Spleen (tissue), 11 donors: ENCODE measurements around the gene ZNF606. TPM values are rescaled to one million over a fixed set of nuclear protein-coding genes. Genes with fewer than 3 reads are reported as not detected.
"Not testable (repeated sequence)": the region's sequence is repeated elsewhere in the genome, so short reads cannot be mapped to it uniquely, and the experiment has no call there.

Experiments used
- DNase-seq: peaks from one replicate; pipeline ENCODE4 v3.0.0-alpha.2; 2020
- H3K27ac ChIP-seq, 8 donors: fragments of 200-600 bp; sonication (generic) in 7 of 8; 1 replicate in 4 of 8; 2 replicates in 4 of 8; pipeline versions ENCODE4 v1.5.0 to v1.8.0; 2016 to 2021; ENCODE audit warnings: inconsistent platforms in 4 of 8, mild to moderate bottlenecking in 4 of 8, moderate library complexity in 1 of 8
- H3K27me3 ChIP-seq, 7 donors: fragments of 200-600 bp; sonication (generic) in 6 of 7; replicated peaks in 1 of 7; 1 replicate in 4 of 7; 2 replicates in 3 of 7; pipeline versions ENCODE4 v1.5.0 to v1.8.0; 2016 to 2021; ENCODE audit warnings: inconsistent platforms in 3 of 7, mild to moderate bottlenecking in 1 of 7
- H3K36me3 ChIP-seq, 6 donors: fragments of 200-600 bp; sonication (generic) in 5 of 6; 1 replicate in 4 of 6; 2 replicates in 2 of 6; pipeline versions ENCODE4 v1.5.0 to v1.8.0; 2016 to 2021; ENCODE audit warnings: inconsistent platforms in 2 of 6
- H3K4me1 ChIP-seq, 6 donors: fragments of 200-600 bp; sonication (generic) in 5 of 6; 1 replicate in 3 of 6; 2 replicates in 3 of 6; pipeline versions ENCODE4 v1.5.0 to v1.8.0; 2016 to 2021; ENCODE audit warnings: inconsistent platforms in 3 of 6
- H3K4me3 ChIP-seq, 8 donors: fragments of 200-600 bp; sonication (generic) in 7 of 8; 1 replicate in 4 of 8; 2 replicates in 4 of 8; pipeline versions ENCODE4 v1.5.0 to v1.8.0; 2016 to 2021; ENCODE audit warnings: inconsistent platforms in 4 of 8, mild to moderate bottlenecking in 4 of 8, moderate library complexity in 2 of 8
- H3K9me3 ChIP-seq, 8 donors: fragments of 200-600 bp; sonication (generic) in 7 of 8; 1 replicate in 4 of 8; 2 replicates in 4 of 8; pipeline versions ENCODE4 v1.5.0 to v1.8.0; 2016 to 2021; ENCODE audit warnings: inconsistent platforms in 4 of 8
- POLR2A ChIP-seq, 3 donors: fragments of 450-650 bp; IDR thresholded peaks; one replicate each; pipeline ENCODE4 v1.5.1; 2017; ENCODE audit warnings: antibody characterized with exemption in 3 of 3, mild to moderate bottlenecking in 1 of 3
- POLR2AphosphoS5 ChIP-seq, 3 donors: sonication (generic); formaldehyde crosslinking; IDR thresholded peaks; one replicate each; pipeline ENCODE4 v1.5.1; 2017; ENCODE audit warnings: antibody characterized with exemption in 3 of 3
- WGBS, 5 donors: extraction: QIAGEN DNeasy Blood & Tissue Kit in 3 of 5; methylation state at CpG; one replicate each; pipeline versions ENCODE4 v1.1.5 to v1.1.7; 2013 to 2018; 5-methylcytosine and 5-hydroxymethylcytosine counted together
- intact Hi-C: fragments of 100-400 bp; cut with DNase I; formaldehyde crosslinking; loops from one replicate; pipeline ENCODE4 v1.15.0; 2023; ENCODE audit warnings: low total_unique reads
- polyA plus RNA-seq, 3 donors: library from polyadenylated mRNA; stranded (reverse); fragments of 200-250 nt; gene quantifications; one replicate each; pipeline ENCODE4 v1.2.1, GENCODE V29; 2013
- total RNA-seq, 7 donors: library from RNA; depleted of rRNA in 3 of 7; stranded (reverse); fragments of >200 nt in 3 of 7; fragmentation: NEBNext Ultra II Directional in 4 of 7; extraction: Animal tissue kit (Norgen Biotek cat#: 25700) in 4 of 7; gene quantifications; one replicate each; pipeline versions ENCODE4 v1.1.0 to v1.2.1, GENCODE V29; 2016 to 2021
- TF ChIP-seq, protein P1 (sequence below), 11 experiments: fragments of 200-600 bp in 7 of 11; fragments of 450-650 bp in 4 of 11; sonication (generic) in 4 of 11; IDR thresholded peaks in 8 of 11; conservative IDR thresholded peaks in 3 of 11; 1 replicate in 7 of 11; 2 replicates in 4 of 11; pipeline versions ENCODE4 v1.4.0 to v1.8.0; 2016 to 2021; ENCODE audit warnings: antibody characterized with exemption in 11 of 11, inconsistent platforms in 4 of 11, mild to moderate bottlenecking in 1 of 11
- donor health status: healthy with polysubstance abuse.
- donor health status: DM: no; HTN: no; CAD: no; lungs with moderate emphysema.
- donor health status: DM: no; HTN: no; CAD: no.
- donor health status: Bipolar disorder and iron deficiency.
- donor health status: healthy.
- donor health status: DM: no; HTN: no; CAD: no.
- donor health status: DM: yes; HTN: yes; CAD: no.

Gene ZNF606
- total and polyA plus RNA-seq, 10 donors = 5.6 to 25.3 (median 16.1) TPM

DNA sequence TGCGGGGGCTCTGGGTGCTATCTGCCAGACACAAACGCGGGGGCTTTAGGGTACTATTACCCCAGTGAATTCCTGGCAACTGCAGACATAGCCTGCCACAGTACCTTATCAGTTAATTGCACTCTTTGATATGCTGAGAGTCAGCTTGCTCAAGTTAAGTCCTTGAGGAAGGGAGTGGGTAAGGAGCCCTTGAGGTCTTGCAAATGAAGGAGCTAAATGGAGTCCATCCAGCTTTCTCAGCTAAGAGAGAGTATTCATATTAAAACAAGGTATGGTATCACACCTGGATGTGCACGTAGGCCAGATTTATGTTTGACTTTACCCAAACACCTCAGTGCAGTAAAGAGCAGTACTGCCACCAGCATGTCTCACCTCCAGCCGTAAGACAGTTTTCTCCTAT lies 11.5 kb upstream of the ZNF606 start:
- 49 to 55% (median 52%) methylated on average over 5 of the region's 5 CpGs for WGBS, 5 donors
- peak; percentile 2 for DNase-seq
- no peak overlapping the region for H3K4me3 ChIP-seq
- intact Hi-C loops = no loop called here
- no peak overlapping the region for H3K27ac ChIP-seq
- H3K4me1 ChIP-seq = peaks cover 0 to 18% (median 8%) of the 10 kb centered on the region in 6 donors
- peaks cover 0 to 16% (median 0%) of the 10 kb centered on the region in 7 donors for H3K27me3 ChIP-seq
- TF ChIP-seq, protein P1, sequence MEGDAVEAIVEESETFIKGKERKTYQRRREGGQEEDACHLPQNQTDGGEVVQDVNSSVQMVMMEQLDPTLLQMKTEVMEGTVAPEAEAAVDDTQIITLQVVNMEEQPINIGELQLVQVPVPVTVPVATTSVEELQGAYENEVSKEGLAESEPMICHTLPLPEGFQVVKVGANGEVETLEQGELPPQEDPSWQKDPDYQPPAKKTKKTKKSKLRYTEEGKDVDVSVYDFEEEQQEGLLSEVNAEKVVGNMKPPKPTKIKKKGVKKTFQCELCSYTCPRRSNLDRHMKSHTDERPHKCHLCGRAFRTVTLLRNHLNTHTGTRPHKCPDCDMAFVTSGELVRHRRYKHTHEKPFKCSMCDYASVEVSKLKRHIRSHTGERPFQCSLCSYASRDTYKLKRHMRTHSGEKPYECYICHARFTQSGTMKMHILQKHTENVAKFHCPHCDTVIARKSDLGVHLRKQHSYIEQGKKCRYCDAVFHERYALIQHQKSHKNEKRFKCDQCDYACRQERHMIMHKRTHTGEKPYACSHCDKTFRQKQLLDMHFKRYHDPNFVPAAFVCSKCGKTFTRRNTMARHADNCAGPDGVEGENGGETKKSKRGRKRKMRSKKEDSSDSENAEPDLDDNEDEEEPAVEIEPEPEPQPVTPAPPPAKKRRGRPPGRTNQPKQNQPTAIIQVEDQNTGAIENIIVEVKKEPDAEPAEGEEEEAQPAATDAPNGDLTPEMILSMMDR (IDR thresholded peaks at IDR 0.05 in 8 of 11, conservative IDR thresholded peaks at IDR 0.05 in 3 of 11) = no peak
- TF ChIP-seq POLR2AphosphoS5 (IDR thresholded peaks at IDR 0.05) (no peak), POLR2A (IDR thresholded peaks at IDR 0.05) (no peak)
- H3K36me3 ChIP-seq = peaks cover 0 to 5% (median 0%) of the 10 kb centered on the region in 6 donors
- H3K9me3 ChIP-seq = peaks cover 0 to 99% (median 45%) of the 10 kb centered on the region in 8 donors

DNA sequence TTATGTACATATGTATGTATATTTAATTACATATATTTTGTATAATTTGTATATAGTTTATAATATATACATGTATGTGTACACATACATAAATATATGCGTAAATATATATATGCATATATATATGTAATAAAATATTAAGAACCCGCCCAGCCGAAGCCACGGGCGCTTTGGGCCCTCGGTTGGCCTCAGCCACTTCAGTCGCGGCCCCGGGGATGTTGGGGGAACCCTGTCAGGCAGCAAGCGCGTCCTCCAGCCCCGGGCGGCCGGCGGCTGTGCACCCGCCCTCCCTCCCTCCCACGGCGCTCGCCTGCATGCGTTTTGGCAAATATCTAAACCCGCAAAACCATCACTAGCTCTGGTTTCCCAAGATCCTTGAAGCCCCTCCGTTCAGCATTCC lies 7.9 kb upstream of the ZNF606 start:
- no peak for DNase-seq

DNA sequence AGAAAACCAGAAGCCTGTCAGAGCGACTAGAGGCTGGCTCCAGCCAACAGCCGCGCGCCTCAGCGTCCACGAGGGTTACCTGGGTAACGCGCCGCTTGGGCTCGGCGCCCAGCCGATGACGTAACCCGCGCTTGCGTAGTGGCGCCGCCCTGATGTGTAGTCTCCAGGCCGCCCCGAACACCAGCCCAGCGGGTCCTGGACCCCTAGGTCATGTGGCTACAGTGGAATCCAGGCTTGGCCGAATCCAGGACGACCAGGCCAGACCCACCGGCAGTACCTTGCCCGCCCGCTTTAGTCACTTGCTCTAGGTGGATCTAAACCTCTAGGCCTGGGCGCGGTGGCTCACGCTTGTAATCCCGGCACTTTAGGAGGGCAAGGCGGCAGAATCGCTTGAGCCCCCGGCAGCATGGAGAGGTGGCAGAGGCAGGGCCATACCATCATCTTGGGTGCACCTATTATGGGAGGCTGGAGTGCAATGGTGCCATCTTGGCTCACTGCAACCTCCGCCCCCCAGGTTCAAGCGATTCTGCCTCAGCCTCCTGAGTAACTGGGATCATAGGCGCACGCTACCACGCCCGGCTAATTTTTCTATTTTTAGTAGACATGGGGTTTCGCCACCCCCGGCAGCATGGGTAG lies 7.2 kb upstream of the ZNF606 start:
- peaks cover 0 to 32% (median 10%) of the 10 kb centered on the region in 6 donors for H3K4me1 ChIP-seq
- peak overlapping the region in 6 of 8 donors; percentile 32 to 87 (median 70) for H3K27ac ChIP-seq
- peaks cover 4 to 100% (median 85%) of the 10 kb centered on the region in 8 donors for H3K9me3 ChIP-seq
- H3K27me3 ChIP-seq = no peaks in the 10 kb centered on the region
- H3K4me3 ChIP-seq = peak overlapping the region; percentile 3 to 71 (median 32)
- peak; percentile 92 for DNase-seq
- intact Hi-C loops = no loop called here
- peak; percentile 84 to 93 (median 90) for TF ChIP-seq POLR2AphosphoS5 (IDR thresholded peaks at IDR 0.05)
- TF ChIP-seq, protein P1 (IDR thresholded peaks at IDR 0.05 in 8 of 11, conservative IDR thresholded peaks at IDR 0.05 in 3 of 11) = no peak
- peaks cover 3 to 35% (median 22%) of the 10 kb centered on the region in 6 donors for H3K36me3 ChIP-seq
- 4 to 46% (median 13%) methylated on average over 11 to 41 of the region's 41 CpGs for WGBS, 5 donors

More for the DNA sequence above, 7.9 kb upstream of the ZNF606 start:
- Histone ChIP-seq H3K9me3 (peaks cover 4 to 100% (median 78%) of the 10 kb centered on the region in 8 donors), H3K27ac (no peak overlapping the region), H3K36me3 (peaks cover 3 to 27% (median 16%) of the 10 kb centered on the region in 6 donors), H3K4me1 (peaks cover 0 to 24% (median 10%) of the 10 kb centered on the region in 6 donors), H3K27me3 (no peaks in the 10 kb centered on the region), H3K4me3 (peak overlapping the region in 2 of 8 donors; percentile 43 to 71)
- WGBS, 5 donors = 54 to 86% (median 81%) methylated on average over 19 to 22 of the region's 22 CpGs
- intact Hi-C loops = no loop called here
- TF ChIP-seq, protein P1 (IDR thresholded peaks at IDR 0.05 in 8 of 11, conservative IDR thresholded peaks at IDR 0.05 in 3 of 11) = no peak
- no peak for TF ChIP-seq POLR2A (IDR thresholded peaks at IDR 0.05)
- no peak for TF ChIP-seq POLR2AphosphoS5 (IDR thresholded peaks at IDR 0.05)

DNA sequence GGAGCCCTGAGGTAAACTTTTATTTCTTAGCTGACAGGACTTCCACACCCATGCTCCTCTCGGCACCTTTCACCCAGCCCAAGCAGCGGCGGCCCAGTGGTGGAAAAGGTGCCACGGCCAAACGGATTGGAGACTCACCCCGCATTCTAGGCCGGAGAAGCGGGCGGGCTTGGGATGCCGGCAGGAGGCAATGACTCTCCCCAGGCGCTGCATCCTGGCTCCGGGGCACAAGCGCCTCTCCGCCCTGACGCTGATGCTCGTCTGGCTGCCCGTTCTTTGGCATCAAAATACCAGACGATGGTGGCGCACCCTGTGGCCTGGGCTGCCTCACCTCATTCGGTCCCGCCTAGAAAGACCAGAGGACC lies 6.7 kb upstream of the ZNF606 start:
- TF ChIP-seq POLR2A (IDR thresholded peaks at IDR 0.05) (no peak), POLR2AphosphoS5 (IDR thresholded peaks at IDR 0.05) (no peak)
- TF ChIP-seq, protein P1 (IDR thresholded peaks at IDR 0.05 in 8 of 11, conservative IDR thresholded peaks at IDR 0.05 in 3 of 11) = no peak
- H3K27ac ChIP-seq = peak overlapping the region in 3 of 8 donors; percentile 54 to 87 (median 81)

DNA sequence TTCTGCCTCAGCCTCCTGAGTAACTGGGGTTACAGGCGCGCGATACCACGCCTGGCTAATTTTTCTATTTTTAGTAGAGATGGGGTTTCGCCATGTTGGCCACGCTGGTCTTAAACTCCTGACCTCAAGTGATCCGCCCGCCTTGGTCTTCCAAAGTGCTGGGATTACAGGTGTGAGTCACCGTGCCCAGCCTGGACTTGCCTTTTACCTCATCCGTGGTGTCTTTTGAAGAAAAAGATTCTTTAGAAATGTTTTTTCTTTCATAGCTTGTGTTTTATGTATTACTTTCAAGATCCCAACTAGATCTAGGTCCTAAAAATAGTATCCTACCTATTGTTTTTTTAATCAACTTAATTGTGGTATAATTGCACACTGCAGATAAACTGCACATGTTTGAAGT lies 6.3 kb upstream of the ZNF606 start:
- H3K4me3 ChIP-seq = peak overlapping the region in 1 of 8 donors; percentile 43

More for the DNA sequence above, 6.7 kb upstream of the ZNF606 start:
- peaks cover 3 to 40% (median 27%) of the 10 kb centered on the region in 6 donors for H3K36me3 ChIP-seq
- peak overlapping the region in 7 of 8 donors; percentile 3 to 71 (median 36) for H3K4me3 ChIP-seq
- DNase-seq = no peak
- peaks cover 4 to 100% (median 90%) of the 10 kb centered on the region in 8 donors for H3K9me3 ChIP-seq
- WGBS, 5 donors = 2 to 11% (median 6%) methylated on average over 10 to 21 of the region's 21 CpGs
- H3K27me3 ChIP-seq = no peaks in the 10 kb centered on the region
- intact Hi-C loops = no loop called here
- peaks cover 0 to 37% (median 11%) of the 10 kb centered on the region in 6 donors for H3K4me1 ChIP-seq

More for the DNA sequence above, 6.3 kb upstream of the ZNF606 start:
- WGBS, 5 donors = 42 to 69% (median 47%) methylated on average over 10 of the region's 10 CpGs
- H3K27ac ChIP-seq, H3K27me3 ChIP-seq, intact Hi-C loops, DNase-seq: not testable (repeated sequence)
- peaks cover 4 to 100% (median 93%) of the 10 kb centered on the region in 8 donors for H3K9me3 ChIP-seq
- H3K4me1 ChIP-seq = peaks cover 0 to 41% (median 13%) of the 10 kb centered on the region in 6 donors
- peaks cover 3 to 44% (median 31%) of the 10 kb centered on the region in 6 donors for H3K36me3 ChIP-seq
